Right cardiac atrium (tissue), 5 donors: Measurements from ENCODE around the gene MOB1A. TPM values are rescaled to one million over a fixed set of nuclear protein-coding genes. Genes with fewer than 3 reads are reported as not detected.
A peak's percentile ranks its signal among the peaks of the same experiment; 100 is the strongest.
"Not testable (repeated sequence)": the region's sequence is repeated elsewhere in the genome, so short reads cannot be mapped to it uniquely, and the experiment has no call there.

Experiments used
- ATAC-seq, 2 donors: fragments of 200-7000 bp; cut with Tn5 transposase; one replicate each; pipeline versions ENCODE4 v1.8.0 to v1.9.1; 2020; ENCODE audit warnings: moderate library complexity in 2 of 2, mild to moderate bottlenecking in 1 of 2
- DNase-seq, 3 donors: peaks; one replicate each; pipeline ENCODE4 v3.0.0-alpha.2; 2020
- H3K27ac ChIP-seq: one replicate; pipeline ENCODE4 v1.5.1; 2013; ENCODE audit warnings: mild to moderate bottlenecking, low read length, control low read depth, moderate library complexity
- H3K27me3 ChIP-seq: one replicate; pipeline ENCODE4 v1.6.1; 2013; ENCODE audit not compliant: control insufficient read depth, insufficient read depth
- H3K4me1 ChIP-seq: one replicate; pipeline ENCODE4 v1.6.1; 2013; ENCODE audit warnings: low read length; ENCODE audit not compliant: control insufficient read depth, insufficient read depth
- H3K4me3 ChIP-seq: one replicate; pipeline ENCODE4 v1.5.1; 2013; ENCODE audit warnings: low read length, control low read depth
- H3K9me3 ChIP-seq: one replicate; pipeline ENCODE4 v1.6.1; 2013; ENCODE audit warnings: low read length; ENCODE audit not compliant: control insufficient read depth
- WGBS: extraction: QIAGEN DNeasy Blood & Tissue Kit; methylation state at CpG from one replicate; pipeline ENCODE4 v1.1.7; 2013; 5-methylcytosine and 5-hydroxymethylcytosine counted together
- intact Hi-C, 4 donors: fragments of 100-400 bp; cut with DNase I; formaldehyde crosslinking; loops; one replicate each; pipeline versions ENCODE4 v1.11.0 to v1.14.0; 2022 to 2023
- polyA plus RNA-seq: library from polyadenylated mRNA; stranded (reverse); fragments of 200-250 nt; gene quantifications from one replicate; pipeline ENCODE4 v1.2.3, GENCODE V29; 2013
- total RNA-seq, 4 donors: library from RNA; stranded (reverse); fragmentation: NEBNext Ultra II Directional; extraction: Animal tissue kit (Norgen Biotek cat#: 25700); gene quantifications; one replicate each; pipeline ENCODE4 v1.2.1, GENCODE V29; 2021
- donor health status: healthy with polysubstance abuse.
- donor health status: DM: no; HTN: yes; CAD: no.
- donor health status: DM: no; HTN: no; CAD: no.
- donor health status: DM: no; HTN: yes; CAD: no; lungs with severe emphysema.
- donor health status: DM: yes; HTN: yes; CAD: no.

The MOB1A gene
- total and polyA plus RNA-seq, 5 donors: 24.8 to 78.3 (median 62.4) TPM

- under 1% methylated on average over 96 of the region's 96 CpGs for WGBS
- H3K27me3 ChIP-seq: no peaks in the 10 kb centered on the region
- ATAC-seq (peak; percentile 97 to 99), DNase-seq (peak; percentile 93 to 97 (median 95))
- intact Hi-C loops: no loop called here
- H3K27ac ChIP-seq: peak within 1 kb of the TSS; percentile 25
- H3K4me1 ChIP-seq: no peaks in the 10 kb centered on the region
- no peaks in the 10 kb centered on the region for H3K9me3 ChIP-seq
- H3K4me3 ChIP-seq: peak within 1 kb of the TSS; percentile 32
Measured at GRCh38 chr2:74198461-74199274, 20.0 kb upstream of the MOB1A start, which contains the start of gene MTHFD2. MTHFD2 (plus strand) TSS chr2:74198615; CDS start chr2:74198642, 27 bp downstream.

DNA sequence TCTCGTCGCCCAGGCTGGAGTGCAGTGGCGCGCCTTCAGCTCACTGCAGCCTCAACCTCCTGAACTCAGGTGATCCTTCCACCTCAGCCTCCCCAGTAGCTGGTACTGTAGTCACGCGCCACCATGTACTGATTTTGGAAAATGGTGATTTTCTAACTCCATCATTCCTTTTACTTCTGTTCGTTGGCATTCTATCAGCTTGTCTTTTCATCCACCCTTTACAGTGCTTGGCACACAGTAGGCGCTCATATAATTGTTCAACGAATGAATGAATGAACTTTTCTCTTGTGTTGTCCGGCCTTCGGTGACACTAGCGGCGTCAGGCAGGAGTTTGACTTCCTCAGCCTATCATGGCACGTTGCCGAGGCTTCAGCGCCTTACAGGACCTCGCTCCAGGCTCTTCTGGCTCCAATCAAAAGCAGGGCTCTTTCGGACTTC, 19.4 kb upstream of the MOB1A start:
- intact Hi-C loops: no loop called here
- no peaks in the 10 kb centered on the region for H3K27me3 ChIP-seq
- peak overlapping the region; percentile 32 for H3K4me3 ChIP-seq
- H3K27ac ChIP-seq: no peak overlapping the region
- DNase-seq: no peak
- no peaks in the 10 kb centered on the region for H3K4me1 ChIP-seq
- H3K9me3 ChIP-seq: no peaks in the 10 kb centered on the region
- ATAC-seq: no peak
- WGBS: 37% methylated on average over 17 of the region's 18 CpGs

- DNase-seq (no peak), ATAC-seq (no peak)
- Histone ChIP-seq H3K27ac (no peak overlapping the region), H3K27me3 (no peaks in the 10 kb centered on the region), H3K4me1 (no peaks in the 10 kb centered on the region), H3K4me3 (no peak overlapping the region), H3K9me3 (no peaks in the 10 kb centered on the region)
- intact Hi-C loops: no loop called here
- 77% methylated on average over 4 of the region's 4 CpGs for WGBS
Measured at GRCh38 chr2:74197049-74197448, 18.4 kb upstream of the MOB1A start.

- no peaks in the 10 kb centered on the region for H3K27me3 ChIP-seq
- ATAC-seq (no peak), DNase-seq (no peak)
- no peaks in the 10 kb centered on the region for H3K9me3 ChIP-seq
- no peak overlapping the region for H3K4me3 ChIP-seq
- H3K27ac ChIP-seq: no peak overlapping the region
- WGBS: 88% methylated on average over 1 of the region's 1 CpG
- no peaks in the 10 kb centered on the region for H3K4me1 ChIP-seq
- intact Hi-C loops: no loop called here
Measured at GRCh38 chr2:74194799-74195198, 16.1 kb upstream of the MOB1A start.

- no peak for DNase-seq
- no peaks in the 10 kb centered on the region for H3K9me3 ChIP-seq
- intact Hi-C loops: no loop called here
- WGBS: 72% methylated on average over 6 of the region's 6 CpGs
- ATAC-seq: no peak
- H3K4me1 ChIP-seq: no peaks in the 10 kb centered on the region
- H3K4me3 ChIP-seq: no peak overlapping the region
- no peak overlapping the region for H3K27ac ChIP-seq
- H3K27me3 ChIP-seq: no peaks in the 10 kb centered on the region
Measured at GRCh38 chr2:74191596-74192380, 13.1 kb upstream of the MOB1A start.

- Histone ChIP-seq H3K4me1 (no peaks in the 10 kb centered on the region), H3K27ac (no peak overlapping the region), H3K4me3 (no peak overlapping the region), H3K9me3 (no peaks in the 10 kb centered on the region), H3K27me3 (no peaks in the 10 kb centered on the region)
- 92% methylated on average over 3 of the region's 3 CpGs for WGBS
- no peak for ATAC-seq
- no peak for DNase-seq
- intact Hi-C loops: no loop called here
Measured at GRCh38 chr2:74188696-74189095, 10.0 kb upstream of the MOB1A start.

DNA sequence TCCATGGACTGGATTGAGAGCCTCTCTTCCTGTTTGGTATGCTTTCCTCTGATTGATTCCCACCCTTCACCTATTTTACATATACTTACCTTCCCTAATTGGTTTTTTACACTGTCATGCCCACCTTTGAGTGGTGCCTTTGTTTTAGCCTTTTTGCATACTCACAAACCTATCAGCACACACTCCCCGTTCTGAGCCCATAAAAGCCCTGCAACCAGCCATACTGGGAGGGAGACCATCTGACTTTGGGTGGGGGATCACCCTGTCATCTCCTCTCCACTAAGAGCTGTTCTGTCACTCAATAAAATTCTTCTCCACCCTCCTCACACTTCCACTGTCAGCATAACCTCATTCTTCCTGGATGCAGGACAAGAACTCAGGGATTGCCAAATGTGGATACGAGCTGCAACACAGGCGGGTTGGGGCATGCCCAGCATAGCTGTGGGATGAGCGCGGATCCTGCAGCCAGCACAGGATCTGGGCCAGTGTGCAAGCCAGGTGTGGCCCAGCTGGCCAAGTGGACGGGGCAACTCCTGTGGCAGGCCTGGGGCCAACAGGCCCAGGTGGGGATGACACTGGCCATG, 9.4 kb upstream of the MOB1A start:
- ATAC-seq: peak; percentile 34 to 71
- Histone ChIP-seq H3K4me3 (no peak overlapping the region), H3K9me3 (no peaks in the 10 kb centered on the region), H3K4me1 (no peaks in the 10 kb centered on the region), H3K27ac (no peak overlapping the region), H3K27me3 (no peaks in the 10 kb centered on the region)
- intact Hi-C loops: no loop called here
- peak in 1 of 3 donors; percentile 52 for DNase-seq
- WGBS: 58% methylated on average over 6 of the region's 6 CpGs

GRCh38 chr2:74186706-74187105, 8.0 kb upstream of the MOB1A start:
- DNase-seq, H3K4me1 ChIP-seq, H3K27me3 ChIP-seq, H3K4me3 ChIP-seq, H3K27ac ChIP-seq, ATAC-seq, H3K9me3 ChIP-seq, intact Hi-C loops: not testable (repeated sequence)
- 95% methylated on average over 15 of the region's 15 CpGs for WGBS

DNA sequence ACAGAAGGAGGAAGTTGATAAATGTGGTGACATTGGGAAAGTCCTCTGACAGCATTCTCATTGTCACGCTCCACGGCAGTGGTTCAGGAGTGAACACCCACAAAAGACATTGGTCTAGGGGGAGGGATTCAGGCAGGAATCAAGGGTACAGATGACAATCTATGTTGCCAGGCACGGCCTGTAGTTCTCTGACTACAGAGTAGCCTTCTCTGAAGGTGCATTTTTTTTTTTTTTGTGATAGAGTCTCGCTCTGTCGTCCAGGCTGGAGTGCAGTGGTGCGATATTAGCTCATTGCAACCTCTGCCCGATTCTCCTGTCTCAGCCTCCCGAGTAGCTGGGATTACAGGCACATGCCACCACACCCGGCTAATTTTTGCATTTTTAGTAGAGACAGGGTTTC, 7.4 kb upstream of the MOB1A start:
- Histone ChIP-seq H3K4me3 (no peak overlapping the region), H3K4me1 (no peaks in the 10 kb centered on the region), H3K9me3 (no peaks in the 10 kb centered on the region), H3K27ac (no peak overlapping the region), H3K27me3 (no peaks in the 10 kb centered on the region)
- intact Hi-C loops: no loop called here
- 75% methylated on average over 9 of the region's 9 CpGs for WGBS
- DNase-seq: no peak
- ATAC-seq: peak; percentile 53 to 60

DNA sequence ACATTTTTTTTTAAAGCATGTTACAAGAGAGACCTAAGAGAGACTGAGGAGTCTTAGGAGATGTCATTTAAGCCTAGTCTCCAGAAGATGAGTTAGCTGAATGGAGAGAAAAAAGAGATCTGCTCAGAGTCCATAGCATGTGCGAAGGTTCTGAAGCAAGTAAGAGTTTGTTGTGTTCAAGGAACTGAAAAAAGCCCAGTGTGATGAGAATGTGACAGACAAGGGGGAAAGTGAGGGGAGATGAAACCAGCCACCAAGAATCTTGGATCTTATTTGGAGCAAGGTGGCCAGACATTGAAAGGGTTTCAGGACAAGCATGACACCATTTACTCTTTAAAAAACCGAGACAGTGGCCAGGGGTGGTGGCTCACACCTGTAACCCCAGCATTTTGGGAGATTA, 5.2 kb upstream of the MOB1A start:
- 77% methylated on average over 2 of the region's 2 CpGs for WGBS
- no peaks in the 10 kb centered on the region for H3K4me1 ChIP-seq
- ATAC-seq (no peak), DNase-seq (no peak)
- no peaks in the 10 kb centered on the region for H3K27me3 ChIP-seq
- H3K4me3 ChIP-seq: no peak overlapping the region
- no peak overlapping the region for H3K27ac ChIP-seq
- intact Hi-C loops: no loop called here
- no peaks in the 10 kb centered on the region for H3K9me3 ChIP-seq

DNA sequence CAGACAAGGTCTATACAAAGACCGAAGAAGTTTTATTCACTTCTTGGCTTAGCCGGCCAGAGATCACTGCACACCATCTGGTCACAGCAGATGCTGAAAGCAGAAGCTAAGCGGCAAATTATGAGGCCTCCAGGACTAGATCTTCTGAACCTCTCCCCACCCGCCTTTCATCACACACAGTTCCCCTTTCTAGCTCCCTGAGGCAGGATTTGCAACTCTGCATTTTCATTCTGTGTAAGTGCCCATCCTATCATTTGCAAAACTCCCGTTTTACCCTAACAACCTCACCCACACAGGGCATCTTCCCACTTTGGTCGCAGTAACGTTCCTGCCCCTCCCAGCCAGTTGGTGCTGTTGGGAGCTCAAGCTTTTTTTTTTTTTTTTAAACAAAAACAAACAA, 3.1 kb upstream of the MOB1A start:
- Histone ChIP-seq H3K9me3 (no peaks in the 10 kb centered on the region), H3K4me1 (peaks cover 2% of the 10 kb centered on the region), H3K27me3 (no peaks in the 10 kb centered on the region), H3K4me3 (no peak overlapping the region), H3K27ac (no peak overlapping the region)
- intact Hi-C loops: no loop called here
- DNase-seq: peak in 2 of 3 donors; percentile 24 to 70
- ATAC-seq: peak in 1 of 2 donors; percentile 3
- 31% methylated on average over 7 of the region's 7 CpGs for WGBS
